RCC 7860 (cell line): Measurements from ENCODE around the gene TFIP11.

Source experiments
- DNase-seq: peaks from one replicate; pipeline ENCODE4 v3.0.0-alpha.2; 2015; ENCODE audit warnings: low spot score
- FAIRE-seq: peaks from 2 replicates; lab custom pipeline; 2012; peaks lifted over from hg19 to GRCh38; lab: Jason Lieb, UNC

TFIP11 gene

GRCh38 chr22:26513838-26514237, 1.6 kb upstream of the TFIP11 start:
- DNase-seq (no peak), FAIRE-seq (no peak)

- DNase-seq: no peak
- FAIRE-seq: no peak
Observed at GRCh38 chr22:26508148-26508547, 4.1 kb downstream of the TFIP11 start.

- no peak for FAIRE-seq
Observed at GRCh38 chr22:26503758-26504157, 8.5 kb downstream of the TFIP11 start.

GRCh38 chr22:26502688-26503561, 9.3 kb downstream of the TFIP11 start:
- no peak for DNase-seq
- FAIRE-seq: no peak

More at GRCh38 chr22:26503758-26504157, 8.5 kb downstream of the TFIP11 start:
- DNase-seq: no peak

GRCh38 chr22:26501996-26502395, 10.3 kb downstream of the TFIP11 start:
- no peak for FAIRE-seq
- DNase-seq: no peak

- DNase-seq (no peak), FAIRE-seq (no peak)
Observed at GRCh38 chr22:26499188-26499703, 13.0 kb downstream of the TFIP11 start.

GRCh38 chr22:26496456-26496855, 15.8 kb downstream of the TFIP11 start:
- FAIRE-seq (no peak), DNase-seq (no peak)

GRCh38 chr22:26494506-26494905, 17.8 kb downstream of the TFIP11 start:
- FAIRE-seq: no peak
- peak; percentile 61 for DNase-seq

- DNase-seq (no peak), FAIRE-seq (no peak)
Observed at GRCh38 chr22:26492220-26492619, 20.1 kb downstream of the TFIP11 start.

GRCh38 chr22:26489447-26490036, 22.7 kb downstream of the TFIP11 start:
- FAIRE-seq (no peak), DNase-seq (no peak)

GRCh38 chr22:26487996-26488395, 24.3 kb downstream of the TFIP11 start:
- FAIRE-seq (no peak), DNase-seq (no peak)

GRCh38 chr22:26486394-26486793, 25.9 kb downstream of the TFIP11 start:
- FAIRE-seq (no peak), DNase-seq (no peak)

- DNase-seq (no peak), FAIRE-seq (no peak)
Observed at GRCh38 chr22:26485806-26486390, 26.4 kb downstream of the TFIP11 start.

- FAIRE-seq (no peak), DNase-seq (no peak)
Observed at GRCh38 chr22:26485013-26485412, 27.3 kb downstream of the TFIP11 start.

- FAIRE-seq (no peak), DNase-seq (no peak)
Observed at GRCh38 chr22:26484360-26484706, 27.9 kb downstream of the TFIP11 start.

- FAIRE-seq: no peak
Observed at GRCh38 chr22:26483439-26484359, 28.6 kb downstream of the TFIP11 start, which contains the start of the genes HPS4 and SRRD. Gene HPS4 (minus strand): TSS chr22:26483783. CDS start chr22:26481762, 2,021 bp downstream. Gene SRRD (plus strand): TSS chr22:26483877. CDS start chr22:26483891, 14 bp downstream.

GRCh38 chr22:26483043-26483438, 29.2 kb downstream of the TFIP11 start:
- FAIRE-seq: no peak
- no peak for DNase-seq

More at GRCh38 chr22:26483439-26484359, 28.6 kb downstream of the TFIP11 start, which contains the start of the genes HPS4 and SRRD:
- DNase-seq: peak; percentile 70

- DNase-seq (no peak), FAIRE-seq (no peak)
Observed at GRCh38 chr22:26482161-26482560, 30.1 kb downstream of the TFIP11 start.

GRCh38 chr22:26481694-26482093, 30.6 kb downstream of the TFIP11 start:
- no peak for DNase-seq
- no peak for FAIRE-seq

GRCh38 chr22:26481112-26481693, 31.1 kb downstream of the TFIP11 start:
- FAIRE-seq (no peak), DNase-seq (no peak)
